PC-3 (cell line): ENCODE results near the gene ARFIP1. TPM values are rescaled to one million over a fixed set of nuclear protein-coding genes. Genes with fewer than 3 reads are reported as not detected.
"Not testable (repeated sequence)": the region's sequence is repeated elsewhere in the genome, so short reads cannot be mapped to it uniquely, and the experiment has no call there.

ENCODE experiments used
- ATAC-seq: fragments of 200-7000 bp; cut with Tn5 transposase; 2 replicates; pipeline ENCODE4 v1.9.1; 2020; ENCODE audit warnings: mild to moderate bottlenecking, moderate library complexity
- BruUV-seq: library from RNA; stranded (reverse); fragments of 400-500 nt; replicated peaks from 2 replicates; lab custom pipeline; 2021; lab: Mats Ljungman, UMichigan
- CTCF ChIA-PET: fragments of 300-600 bp; sonication (Branson Sonifier 250); formaldehyde crosslinking; loops from one replicate; lab custom pipeline; 2022; ENCODE audit warnings: antibody characterized with exemption; lab: Charles Lee
- POLR2A ChIA-PET: fragments of 300-600 bp; sonication (Branson Sonifier 250); formaldehyde crosslinking; loops from one replicate; lab custom pipeline; 2022; ENCODE audit warnings: antibody characterized with exemption; ENCODE audit not compliant: unreplicated experiment; lab: Charles Lee
- DNase-seq: peaks from one replicate; pipeline ENCODE4 v3.0.0-alpha.2; 2015
- H2AFZ ChIP-seq: fragments of 300-600 bp; sonication (generic); 2 replicates; pipeline ENCODE4 v1.6.0; 2016; ENCODE audit warnings: antibody characterized with exemption, low read length
- H3F3A ChIP-seq: fragments of 300-600 bp; sonication (generic); one replicate; pipeline ENCODE4 v1.6.0; 2017; ENCODE audit warnings: antibody characterized with exemption, low read length, control low read depth, mild to moderate bottlenecking; ENCODE audit not compliant: unreplicated experiment
- H3K27ac ChIP-seq: fragments of 300-600 bp; sonication (generic); 2 replicates; pipeline ENCODE4 v1.5.1; 2016; ENCODE audit warnings: mild to moderate bottlenecking, low read length
- H3K27me3 ChIP-seq: fragments of 300-600 bp; sonication (generic); 2 replicates; pipeline ENCODE4 v1.6.1; 2016; ENCODE audit warnings: low read length, mixed read lengths
- H3K36me3 ChIP-seq: fragments of 300-600 bp; sonication (generic); 2 replicates; pipeline ENCODE4 v1.6.1; 2016; ENCODE audit warnings: low read depth, mixed run types, low read length, mixed read lengths
- H3K4me1 ChIP-seq: fragments of 300-600 bp; sonication (generic); 2 replicates; pipeline ENCODE4 v1.5.1; 2016; ENCODE audit warnings: low read length; ENCODE audit not compliant: insufficient read depth
- H3K4me2 ChIP-seq: fragments of 300-600 bp; sonication (generic); 2 replicates; pipeline ENCODE4 v1.6.0; 2016; ENCODE audit warnings: low read length
- H3K4me3 ChIP-seq: fragments of 300-600 bp; sonication (generic); 2 replicates; pipeline ENCODE4 v1.5.1; 2016; ENCODE audit warnings: mild to moderate bottlenecking, low read length, mixed read lengths
- H3K79me2 ChIP-seq: fragments of 300-600 bp; sonication (generic); 2 replicates; pipeline ENCODE4 v1.6.1; 2017; ENCODE audit warnings: low read length, mixed read lengths
- H3K9ac ChIP-seq: fragments of 300-600 bp; sonication (generic); 2 replicates; pipeline ENCODE4 v1.6.0; 2016; ENCODE audit warnings: mild to moderate bottlenecking, low read length
- H3K9me2 ChIP-seq: fragments of 300-600 bp; sonication (generic); replicated peaks from 2 replicates; pipeline ENCODE4 v1.6.1; 2016; ENCODE audit warnings: mixed run types, low read length, mixed read lengths
- H3K9me3 ChIP-seq: fragments of 300-600 bp; sonication (generic); 2 replicates; pipeline ENCODE4 v1.6.1; 2016; ENCODE audit warnings: low read length, mixed read lengths
- H4K20me1 ChIP-seq: fragments of 300-600 bp; sonication (generic); 2 replicates; pipeline ENCODE4 v1.6.1; 2016; ENCODE audit warnings: low read length, mixed read lengths
- CTCF ChIP-seq: fragments of 300-600 bp; sonication (generic); conservative IDR thresholded peaks from 2 replicates; pipeline ENCODE4 v1.5.1; 2017; ENCODE audit warnings: antibody characterized with exemption, low read depth, mild to moderate bottlenecking, low read length
- EZH2 ChIP-seq: fragments of 300-600 bp; sonication (generic); IDR thresholded peaks from one replicate; pipeline ENCODE4 v1.6.1; 2017; ENCODE audit warnings: antibody characterized with exemption, mild to moderate bottlenecking, low read length; ENCODE audit not compliant: unreplicated experiment
- EZH2phosphoT487 ChIP-seq: fragments of 300-600 bp; sonication (generic); IDR thresholded peaks from 2 replicates; pipeline ENCODE4 v1.6.1; 2018; ENCODE audit warnings: mild to moderate bottlenecking, antibody characterized with exemption, low read length, borderline replicate concordance
- intact Hi-C: fragments of 100-400 bp; cut with micrococcal nuclease; formaldehyde crosslinking; loops from 2 replicates; pipeline ENCODE4 v1.9.0; 2023
- total RNA-seq: library from RNA; depleted of rRNA; stranded (reverse); fragments of >200 nt; gene quantifications from 2 replicates; pipeline ENCODE4 v1.2.3, GENCODE V29; 2014

The ARFIP1 gene
- total RNA-seq, 1 experiment from 2014 or later: 23.5 TPM

GRCh38 chr4:152748619-152749018 is 31.1 kb upstream of the ARFIP1 start:
- no peaks in the 10 kb centered on the region for H4K20me1 ChIP-seq
- no peak for ATAC-seq
- no peaks in the 10 kb centered on the region for H3K36me3 ChIP-seq
- CTCF ChIA-PET: no interaction called here
- H3K4me1 ChIP-seq: no peaks in the 10 kb centered on the region
- no peak for DNase-seq
- BruUV-seq: no TSS peak
- H3K27ac ChIP-seq: no peak overlapping the region
- no peak for TF ChIP-seq CTCF
- TF ChIP-seq EZH2phosphoT487: no peak
- no peak for TF ChIP-seq EZH2
- no peaks in the 10 kb centered on the region for H3K27me3 ChIP-seq
- H3K9me3 ChIP-seq: no peaks in the 10 kb centered on the region
- intact Hi-C loops: no loop called here
- no peaks in the 10 kb centered on the region for H3K79me2 ChIP-seq
- no peak overlapping the region for H3K9ac ChIP-seq
- H3F3A ChIP-seq: no peaks in the 10 kb centered on the region
- POLR2A ChIA-PET: no interaction called here
- no peak overlapping the region for H3K4me2 ChIP-seq
- H3K9me2 ChIP-seq: no peaks in the 10 kb centered on the region
- no peak overlapping the region for H3K4me3 ChIP-seq
- H2AFZ ChIP-seq: no peak overlapping the region

GRCh38 chr4:152763796-152764195 is 16.0 kb upstream of the ARFIP1 start:
- no peaks in the 10 kb centered on the region for H4K20me1 ChIP-seq
- intact Hi-C loops: no loop called here
- no peak overlapping the region for H3K9ac ChIP-seq
- H3K36me3 ChIP-seq: no peaks in the 10 kb centered on the region
- no peak overlapping the region for H2AFZ ChIP-seq
- H3K4me3 ChIP-seq: no peak overlapping the region
- TF ChIP-seq CTCF: no peak
- no peak for TF ChIP-seq EZH2phosphoT487
- TF ChIP-seq EZH2: no peak
- ChIA-PET POLR2A (no interaction called here), CTCF (no interaction called here)
- H3K79me2 ChIP-seq: no peaks in the 10 kb centered on the region
- H3K27me3 ChIP-seq: no peaks in the 10 kb centered on the region
- DNase-seq (no peak), ATAC-seq (no peak)
- no TSS peak for BruUV-seq
- no peak overlapping the region for H3K4me2 ChIP-seq
- H3K9me2 ChIP-seq: no peaks in the 10 kb centered on the region
- H3K27ac ChIP-seq: no peak overlapping the region
- H3F3A ChIP-seq: no peaks in the 10 kb centered on the region
- H3K4me1 ChIP-seq: no peaks in the 10 kb centered on the region
- H3K9me3 ChIP-seq: no peaks in the 10 kb centered on the region

GRCh38 chr4:152765069-152765737 is 14.6 kb upstream of the ARFIP1 start:
- CTCF ChIA-PET: not testable (repeated sequence)

More at GRCh38 chr4:152765069-152765737, 14.6 kb upstream of the ARFIP1 start:
- H3K4me3 ChIP-seq, H3K9ac ChIP-seq, H3K27ac ChIP-seq, POLR2A ChIA-PET, H4K20me1 ChIP-seq, DNase-seq, H3K9me3 ChIP-seq, H3K9me2 ChIP-seq, H3K36me3 ChIP-seq, H2AFZ ChIP-seq, H3K4me2 ChIP-seq, H3K4me1 ChIP-seq, BruUV-seq, H3K27me3 ChIP-seq, H3F3A ChIP-seq, intact Hi-C loops, H3K79me2 ChIP-seq, ATAC-seq: not testable (repeated sequence)
